ENCODE results near the gene SARNP.
A peak's percentile ranks its signal among the peaks of the same experiment; 100 is the strongest.

SARNP gene

DNA sequence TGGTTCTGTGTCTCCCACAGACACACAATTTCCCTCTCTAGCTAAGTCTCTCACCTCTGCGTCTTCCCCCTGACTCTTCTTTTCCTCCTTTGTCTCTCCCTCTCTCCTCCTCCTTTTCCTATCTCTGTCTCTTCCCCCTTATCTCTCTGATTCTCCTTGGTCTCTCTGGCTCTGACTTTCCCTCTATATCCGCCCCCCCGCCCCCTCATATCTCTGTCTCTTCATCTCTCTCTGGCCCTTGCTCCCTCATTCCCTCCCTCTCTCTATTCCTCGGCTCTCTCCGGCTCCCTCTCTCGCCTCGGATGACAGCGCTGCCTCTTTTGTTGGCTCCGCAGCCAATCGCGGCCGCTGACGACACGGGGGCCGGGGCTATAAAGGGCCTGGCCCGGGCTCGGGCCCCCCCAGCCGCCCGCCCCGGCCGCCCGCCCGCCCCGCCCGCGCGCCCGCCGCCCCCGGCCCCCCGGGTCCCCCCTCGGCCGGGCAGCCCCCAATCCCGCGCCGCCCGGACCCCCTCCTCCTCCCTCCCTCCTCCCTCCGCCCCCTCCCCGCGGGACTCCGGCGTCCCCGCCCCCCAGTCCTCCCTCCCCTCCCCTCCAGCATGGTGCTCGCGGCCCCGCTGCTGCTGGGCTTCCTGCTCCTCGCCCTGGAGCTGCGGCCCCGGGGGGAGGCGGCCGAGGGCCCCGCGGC lies 74.7 kb downstream of the SARNP start, which contains the start of gene GDF11:
Gene GDF11 (plus strand): TSS at position 404 of the 687 bp plus-strand sequence. CDS start 195 bp downstream, at position 599.
- peak; percentile 73 for DNase-seq (ENCODE audit: low spot score)

DNA sequence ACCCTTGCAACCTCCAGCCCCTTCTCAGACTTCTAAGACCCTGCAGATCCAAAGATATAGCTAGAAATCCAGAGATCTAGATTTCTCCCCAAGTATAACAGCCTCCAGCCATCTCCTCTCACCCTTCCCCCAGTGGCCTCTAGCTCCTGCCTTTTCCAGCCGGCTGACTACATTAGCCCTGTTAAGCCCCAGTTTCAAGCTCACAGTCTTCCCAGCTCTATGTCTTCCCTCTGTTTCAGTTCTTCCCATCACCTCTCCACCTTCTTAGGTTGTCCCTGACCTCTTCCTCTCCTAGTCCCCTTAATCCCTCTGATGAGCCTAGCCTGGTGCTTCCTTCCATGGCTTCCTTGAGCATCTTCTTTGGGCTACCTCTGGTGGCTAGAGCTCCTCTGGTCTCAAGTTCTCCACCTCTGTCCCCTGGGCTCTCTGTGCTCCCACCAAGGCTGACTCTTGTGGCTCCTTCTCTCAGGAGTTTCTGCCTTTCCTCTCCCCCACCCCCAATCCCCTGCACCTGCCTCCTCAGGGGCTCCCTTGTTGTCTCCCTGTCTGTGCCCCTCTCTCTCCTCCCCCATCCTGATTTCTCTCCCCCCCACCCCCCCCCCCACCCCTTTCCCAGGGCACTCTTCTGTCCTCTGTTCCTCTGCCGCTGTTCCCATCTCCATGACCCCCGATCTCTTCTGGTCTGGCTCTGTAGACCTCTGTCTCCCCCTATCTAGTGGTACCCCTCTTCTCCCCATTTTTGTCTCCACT lies 75.4 kb downstream of the SARNP start:
- DNase-seq (ENCODE audit: low spot score) = no peak

DNA sequence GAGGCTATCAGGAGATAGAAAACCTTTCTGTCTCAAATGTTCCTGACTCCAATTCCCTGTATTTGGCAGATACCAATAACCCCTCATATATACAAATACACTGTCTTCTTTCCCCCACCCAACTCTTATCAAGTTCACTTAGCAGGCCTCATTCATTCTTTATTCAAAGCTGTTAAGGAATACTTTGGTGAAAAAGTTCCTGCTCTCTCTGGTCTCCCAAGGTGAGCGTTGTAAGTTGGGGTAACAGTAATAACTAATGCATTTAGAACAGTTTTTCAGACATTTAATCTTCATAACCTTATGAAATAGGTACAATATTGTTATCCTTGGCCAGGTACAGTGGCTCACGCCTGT lies 78.5 kb downstream of the SARNP start:
- DNase-seq (ENCODE audit: low spot score) = no peak

- DNase-seq (ENCODE audit: low spot score) = peak; percentile 82
These were observed 79.2 kb downstream of the SARNP start for GRCh38 chr12:55738123-55739024.

GRCh38 chr12:55737581-55738122 lies 79.9 kb downstream of the SARNP start:
- DNase-seq (ENCODE audit: low spot score) = no peak

DNA sequence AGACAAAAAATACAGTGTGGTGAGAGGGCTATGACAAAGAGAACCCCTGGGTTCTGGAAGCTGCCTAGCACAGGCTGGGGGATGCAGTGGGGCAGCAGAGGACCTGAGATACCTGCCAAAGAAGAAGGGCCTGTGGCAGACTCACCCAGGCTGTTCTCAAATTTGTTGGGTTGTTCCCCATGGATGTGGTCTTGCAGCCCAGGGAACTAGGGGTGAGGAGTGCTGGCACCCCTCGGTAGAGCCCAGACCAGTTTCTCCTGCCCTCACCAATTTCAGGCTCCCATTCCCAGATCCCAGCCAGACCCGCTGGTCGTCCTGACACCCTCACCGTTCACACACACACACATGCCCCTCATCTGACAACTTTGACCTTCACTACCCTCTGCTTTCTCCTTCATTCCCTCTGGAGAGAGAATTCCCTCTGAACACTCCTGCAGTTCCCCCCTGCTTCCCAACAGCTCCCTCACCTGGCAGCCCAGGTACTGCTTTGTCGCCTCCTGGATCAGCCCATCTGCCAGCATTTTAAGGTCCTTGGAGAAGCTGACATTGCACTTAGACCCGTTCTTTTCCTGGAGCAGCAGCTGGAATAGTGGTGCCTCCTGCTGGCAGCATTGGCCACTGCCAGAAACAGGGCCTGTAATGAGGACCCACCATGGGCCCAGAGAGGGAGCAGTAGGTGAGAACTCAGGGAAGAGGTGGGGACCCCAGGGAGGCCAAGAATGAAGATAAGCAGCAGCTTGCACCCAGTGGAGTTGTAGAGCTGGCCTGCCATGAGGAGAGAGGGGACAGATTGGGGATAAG lies 80.5 kb downstream of the SARNP start:
- DNase-seq (ENCODE audit: low spot score) = peak; percentile 86

GRCh38 chr12:55736076-55736475 lies 81.4 kb downstream of the SARNP start:
- DNase-seq (ENCODE audit: low spot score) = no peak

DNA sequence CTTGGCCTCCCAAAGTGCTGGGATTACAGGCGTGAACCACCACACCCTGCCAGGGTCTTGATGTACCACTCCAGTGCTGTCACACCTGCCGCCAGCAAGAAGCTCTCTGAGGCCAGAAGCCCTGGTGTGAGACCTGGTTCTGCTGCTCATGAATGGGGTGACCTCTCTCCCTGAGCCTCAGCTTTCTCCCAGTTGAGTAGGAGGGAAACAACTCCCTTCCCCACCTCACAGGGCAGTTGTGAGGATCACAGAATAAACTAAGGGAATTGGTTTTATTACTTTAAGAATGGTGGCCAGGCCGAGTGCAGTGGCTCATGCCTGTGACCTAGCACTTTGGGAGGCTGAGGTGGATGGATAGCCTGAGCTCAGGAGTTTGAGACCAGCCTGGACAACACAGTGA lies 82.9 kb downstream of the SARNP start:
- DNase-seq (ENCODE audit: low spot score) = no peak

GRCh38 chr12:55733858-55734257 lies 83.7 kb downstream of the SARNP start:
- no peak for DNase-seq (ENCODE audit: low spot score)

- DNase-seq (ENCODE audit: low spot score) = no peak
These were observed 84.4 kb downstream of the SARNP start for GRCh38 chr12:55733021-55733555.

DNA sequence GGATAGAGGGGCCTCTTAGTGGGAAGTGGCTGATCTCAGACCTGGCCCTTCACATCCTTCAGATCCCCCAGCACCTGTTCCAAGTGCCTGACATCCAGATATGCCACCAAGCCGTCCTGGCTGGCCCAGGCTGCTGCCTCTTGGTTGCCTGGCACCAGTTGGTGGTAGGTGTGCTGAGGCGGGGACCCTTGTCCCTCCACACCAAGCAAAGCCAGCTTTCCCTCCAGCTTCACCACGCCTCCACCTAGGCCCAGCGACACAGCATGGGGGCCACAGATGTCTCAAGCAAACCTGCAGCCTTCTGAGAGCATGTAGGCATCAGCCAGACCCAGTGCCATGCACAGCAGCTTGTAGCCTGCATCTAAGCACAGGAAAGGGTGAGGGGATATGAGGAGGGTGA lies 85.2 kb downstream of the SARNP start:
- DNase-seq (ENCODE audit: low spot score) = no peak

DNA sequence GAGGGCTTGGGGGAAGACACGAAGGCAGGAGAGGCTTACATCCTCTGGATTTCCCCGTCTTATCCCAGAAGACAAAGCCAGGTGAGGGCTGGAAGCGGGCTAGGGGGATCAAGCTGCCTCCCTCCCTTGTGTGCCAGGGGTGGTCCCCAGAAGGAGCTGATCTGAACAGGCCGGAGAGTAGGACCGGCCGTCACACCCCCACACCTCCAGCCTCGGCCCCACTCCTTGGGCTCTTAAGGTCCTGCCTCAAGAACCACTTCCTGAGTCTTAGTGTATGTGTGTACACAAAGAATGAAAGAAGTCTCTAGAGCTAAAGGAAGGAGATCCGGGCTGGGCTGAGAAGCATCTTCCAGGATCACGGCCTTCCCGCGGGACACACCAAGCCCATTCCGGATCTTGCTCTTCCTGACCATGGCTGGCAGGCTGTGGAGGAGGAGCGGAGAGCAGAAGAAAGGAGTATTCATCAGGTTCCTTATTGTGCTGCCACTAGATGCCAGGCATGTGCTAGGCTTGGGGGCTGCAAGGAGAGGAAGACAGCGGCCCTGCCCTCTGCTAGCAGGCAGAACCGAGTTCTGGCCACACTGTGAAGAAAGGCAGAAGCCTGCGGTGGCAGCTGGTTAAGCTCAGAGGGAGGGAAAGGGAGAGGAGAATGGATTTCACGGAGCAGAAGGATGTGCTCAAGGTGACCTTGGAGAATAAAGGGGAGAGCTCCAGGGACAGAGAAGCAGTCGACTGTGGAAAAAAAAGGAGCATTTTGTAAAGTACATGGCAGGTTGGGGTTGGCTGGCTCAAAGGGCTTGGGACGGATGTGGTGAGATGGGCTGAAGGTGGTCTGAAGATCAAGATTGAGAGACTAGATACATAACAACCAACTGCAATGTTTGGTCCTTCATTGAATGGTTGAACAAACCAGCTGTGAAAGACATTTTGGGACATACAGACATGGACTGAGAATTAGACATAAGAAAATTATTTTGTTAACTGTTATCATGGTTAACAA lies 87.4 kb downstream of the SARNP start:
- peak; percentile 69 for DNase-seq (ENCODE audit: low spot score)

- DNase-seq (ENCODE audit: low spot score) = peak; percentile 95
These were observed 88.3 kb downstream of the SARNP start, which contains the start of gene CD63 for GRCh38 chr12:55728939-55729818. TSS of gene CD63 (minus strand) at chr12:55729009. CDS start at chr12:55728341, 668 bp downstream.

DNA sequence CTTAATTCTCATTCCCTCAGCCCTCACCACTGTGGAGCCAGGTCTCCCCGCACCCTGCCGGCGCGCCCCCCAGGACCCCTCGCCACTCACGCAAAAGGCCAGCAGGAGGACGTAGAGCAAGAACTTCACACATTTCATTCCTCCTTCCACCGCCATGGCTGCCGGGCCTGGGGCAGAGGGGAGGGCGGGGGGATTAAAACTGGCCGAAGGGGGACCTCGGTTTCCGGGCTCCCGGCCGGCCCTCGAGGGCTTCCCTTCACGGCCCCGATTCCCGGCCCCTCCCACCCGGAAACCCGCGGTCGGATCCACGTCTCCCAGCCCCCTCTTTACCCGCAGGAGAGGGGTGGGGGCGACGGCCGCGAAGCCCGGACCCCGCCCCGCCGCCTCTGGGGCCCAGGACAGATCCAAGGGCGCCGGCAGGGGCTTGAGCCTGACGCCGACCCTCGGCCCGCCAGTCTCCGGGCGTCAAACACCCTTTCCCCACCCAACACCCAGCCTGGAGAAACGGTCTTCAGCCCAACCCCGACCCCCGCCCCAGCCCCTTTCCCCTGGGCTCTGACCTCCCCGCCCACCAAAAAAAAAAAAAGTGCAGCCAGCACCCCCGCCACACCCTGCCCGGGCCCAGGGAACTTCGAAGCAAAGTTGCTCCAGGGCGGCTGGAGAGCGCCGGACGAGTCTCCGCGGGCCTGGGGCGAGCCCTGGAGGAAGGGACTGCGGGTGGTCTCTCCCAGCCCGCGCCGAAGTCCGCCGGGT lies 89.2 kb downstream of the SARNP start:
- peak; percentile 73 for DNase-seq (ENCODE audit: low spot score)

- DNase-seq (ENCODE audit: low spot score) = peak; percentile 78
These were observed 89.8 kb downstream of the SARNP start for GRCh38 chr12:55727643-55728185.

- DNase-seq (ENCODE audit: low spot score) = no peak
These were observed 90.6 kb downstream of the SARNP start for GRCh38 chr12:55726971-55727370.

DNA sequence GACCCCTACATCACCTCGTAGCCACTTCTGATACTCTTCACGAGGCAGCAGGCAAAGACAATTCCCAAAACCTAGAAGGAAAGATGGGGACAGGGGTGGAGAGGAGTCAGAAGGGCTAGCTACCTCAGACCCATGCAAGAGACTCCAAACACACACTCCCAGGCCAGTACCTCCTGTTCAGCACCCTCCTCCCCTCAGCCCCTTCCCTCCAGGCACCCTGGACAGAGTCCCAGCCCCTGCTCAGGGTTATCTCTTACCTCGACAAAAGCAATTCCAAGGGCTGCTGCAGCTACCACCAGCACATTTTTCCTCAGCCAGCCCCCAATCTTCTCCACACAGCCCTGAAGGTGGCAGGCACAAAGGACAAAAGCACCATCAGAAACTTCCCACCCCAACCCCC lies 92.0 kb downstream of the SARNP start:
- DNase-seq (ENCODE audit: low spot score) = no peak

DNA sequence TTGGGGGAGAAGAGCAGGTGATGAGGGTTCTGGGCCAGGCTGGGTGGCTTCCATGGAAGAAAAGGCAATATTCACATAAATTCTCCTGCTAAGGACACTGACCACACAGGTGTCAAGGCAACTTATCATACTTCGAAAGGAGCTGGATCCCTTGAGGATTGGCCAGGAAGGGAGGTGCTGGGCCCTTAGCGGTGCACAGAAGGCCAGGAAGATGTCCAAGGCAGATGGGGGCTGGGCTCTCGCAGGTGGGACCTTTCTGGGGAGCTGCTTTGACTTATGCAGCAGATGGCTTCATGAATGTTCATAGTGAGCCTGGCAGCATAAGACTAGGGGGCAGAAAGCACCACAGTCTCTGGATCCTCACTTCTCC lies 92.6 kb downstream of the SARNP start:
- no peak for DNase-seq (ENCODE audit: low spot score)
